ENCODE measurements around the gene MTURN. TPM values are rescaled to one million over a fixed set of nuclear protein-coding genes. Genes with fewer than 3 reads are reported as not detected.

MTURN gene
- total RNA-seq, 1 experiment from 2014 or later, result 1.1 TPM

DNA sequence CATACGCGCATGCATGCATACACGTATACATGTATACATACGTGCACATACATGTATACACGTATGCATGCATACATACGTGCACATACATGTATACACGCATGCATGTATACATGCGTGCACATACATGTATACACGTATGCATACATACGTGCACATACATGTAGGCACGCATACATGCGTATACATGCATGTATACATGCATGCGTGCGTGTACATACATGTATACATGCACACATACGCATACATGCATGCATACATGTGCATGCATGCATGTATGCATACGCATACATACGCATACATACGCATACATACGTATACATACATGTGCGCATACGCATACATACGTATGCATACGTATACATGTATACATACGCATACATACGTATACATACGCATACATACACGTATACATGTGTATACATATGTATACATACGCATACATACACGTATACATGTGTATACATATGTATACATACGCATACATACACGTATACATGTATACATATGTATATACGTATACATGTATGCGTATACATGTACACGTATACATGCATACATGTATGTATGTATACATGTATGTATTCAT lies 19.0 kb upstream of the MTURN start:
- DNase-seq, result no peak

DNA sequence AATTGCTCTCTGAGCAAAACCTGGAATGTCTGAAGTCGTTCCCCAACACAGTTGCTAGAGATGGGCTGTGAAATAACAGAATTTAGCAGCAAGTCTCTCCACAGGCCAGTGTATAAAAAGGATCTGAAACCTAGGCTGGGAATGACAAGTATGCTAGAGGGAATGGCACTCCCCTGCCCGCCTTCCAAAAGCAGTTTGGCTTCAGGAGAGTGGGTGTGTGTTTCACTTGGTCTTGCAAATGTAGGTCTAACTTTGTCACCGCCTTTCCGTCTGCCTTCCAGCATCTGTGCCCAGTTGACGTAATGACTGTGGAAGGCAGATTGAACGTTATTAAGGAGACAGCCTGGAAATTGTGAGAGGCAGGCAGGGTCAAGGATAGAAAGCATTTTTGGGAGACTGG lies 18.0 kb upstream of the MTURN start:
- Histone ChIP-seq H3K4me3 (ENCODE audit: insufficient read depth, low read depth, low read length) (no peak overlapping the region), H3K36me3 (replicated peaks; ENCODE audit: control insufficient read depth, insufficient read depth, low read length) (no peaks in the 10 kb centered on the region), H3K27me3 (ENCODE audit: control insufficient read depth, insufficient read depth, low read length) (no peaks in the 10 kb centered on the region)
- DNase-seq, result no peak

More for the DNA sequence above, 19.0 kb upstream of the MTURN start:
- Histone ChIP-seq H3K4me3 (ENCODE audit: insufficient read depth, low read depth, low read length) (no peak overlapping the region), H3K27me3 (ENCODE audit: control insufficient read depth, insufficient read depth, low read length) (no peaks in the 10 kb centered on the region), H3K36me3 (replicated peaks; ENCODE audit: control insufficient read depth, insufficient read depth, low read length) (no peaks in the 10 kb centered on the region)

DNA sequence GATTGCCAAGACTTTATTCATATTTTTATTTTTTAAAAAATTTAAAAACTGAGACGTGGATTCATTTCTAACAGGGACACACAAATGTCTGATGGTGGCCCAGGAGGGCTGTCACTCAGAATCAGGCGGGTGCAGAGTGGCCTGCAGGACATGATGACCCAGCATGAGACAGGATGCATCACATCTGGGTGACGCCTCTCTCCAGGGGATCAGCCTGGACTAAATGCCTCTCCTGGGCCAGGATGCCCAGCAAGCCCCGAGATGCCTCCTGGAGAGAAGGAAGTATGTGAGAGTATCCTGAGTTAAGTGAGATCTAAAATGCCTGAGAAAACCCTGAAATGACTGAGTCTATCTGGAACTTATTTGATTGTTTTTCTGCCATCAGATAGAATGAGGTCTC lies 16.9 kb upstream of the MTURN start:
- H3K36me3 ChIP-seq (replicated peaks; ENCODE audit: control insufficient read depth, insufficient read depth, low read length), result no peaks in the 10 kb centered on the region
- H3K27me3 ChIP-seq (ENCODE audit: control insufficient read depth, insufficient read depth, low read length), result no peaks in the 10 kb centered on the region
- DNase-seq, result no peak
- H3K4me3 ChIP-seq (ENCODE audit: insufficient read depth, low read depth, low read length), result no peak overlapping the region

DNA sequence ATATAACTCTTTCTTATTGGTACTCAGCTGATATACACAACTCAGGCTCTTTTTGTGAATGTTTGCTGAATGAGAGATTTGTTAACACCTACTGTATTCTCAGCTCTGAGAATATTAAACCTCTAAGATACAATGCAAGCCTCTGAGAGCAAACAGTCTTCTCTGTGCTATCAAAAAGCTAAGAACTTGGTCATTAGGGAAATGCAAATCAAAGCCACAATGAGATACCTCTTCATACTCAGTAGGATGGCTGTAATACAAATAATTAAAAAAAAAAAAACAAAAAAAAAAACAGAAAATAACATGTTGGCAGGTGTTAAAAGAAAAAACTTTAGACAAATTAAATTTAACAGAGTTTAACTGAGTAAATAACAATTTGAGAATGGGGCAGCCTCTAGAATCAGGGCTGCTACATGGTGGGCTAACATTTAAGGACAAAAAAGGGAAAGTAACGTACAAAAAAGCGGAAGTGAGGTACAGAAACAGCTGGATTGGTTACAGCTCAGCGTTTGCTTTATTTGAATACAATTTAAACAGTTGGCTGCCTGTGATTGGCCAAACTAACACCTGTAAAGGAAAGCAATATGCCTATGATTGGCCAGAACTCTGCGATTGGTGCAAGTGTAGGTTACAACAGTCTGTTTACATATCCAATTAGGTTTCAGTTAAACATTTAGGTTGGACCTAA lies 14.8 kb upstream of the MTURN start:
- H3K4me3 ChIP-seq (ENCODE audit: insufficient read depth, low read depth, low read length), result no peak overlapping the region
- H3K27me3 ChIP-seq (ENCODE audit: control insufficient read depth, insufficient read depth, low read length), result no peaks in the 10 kb centered on the region
- DNase-seq, result no peak
- H3K36me3 ChIP-seq (replicated peaks; ENCODE audit: control insufficient read depth, insufficient read depth, low read length), result no peaks in the 10 kb centered on the region

DNA sequence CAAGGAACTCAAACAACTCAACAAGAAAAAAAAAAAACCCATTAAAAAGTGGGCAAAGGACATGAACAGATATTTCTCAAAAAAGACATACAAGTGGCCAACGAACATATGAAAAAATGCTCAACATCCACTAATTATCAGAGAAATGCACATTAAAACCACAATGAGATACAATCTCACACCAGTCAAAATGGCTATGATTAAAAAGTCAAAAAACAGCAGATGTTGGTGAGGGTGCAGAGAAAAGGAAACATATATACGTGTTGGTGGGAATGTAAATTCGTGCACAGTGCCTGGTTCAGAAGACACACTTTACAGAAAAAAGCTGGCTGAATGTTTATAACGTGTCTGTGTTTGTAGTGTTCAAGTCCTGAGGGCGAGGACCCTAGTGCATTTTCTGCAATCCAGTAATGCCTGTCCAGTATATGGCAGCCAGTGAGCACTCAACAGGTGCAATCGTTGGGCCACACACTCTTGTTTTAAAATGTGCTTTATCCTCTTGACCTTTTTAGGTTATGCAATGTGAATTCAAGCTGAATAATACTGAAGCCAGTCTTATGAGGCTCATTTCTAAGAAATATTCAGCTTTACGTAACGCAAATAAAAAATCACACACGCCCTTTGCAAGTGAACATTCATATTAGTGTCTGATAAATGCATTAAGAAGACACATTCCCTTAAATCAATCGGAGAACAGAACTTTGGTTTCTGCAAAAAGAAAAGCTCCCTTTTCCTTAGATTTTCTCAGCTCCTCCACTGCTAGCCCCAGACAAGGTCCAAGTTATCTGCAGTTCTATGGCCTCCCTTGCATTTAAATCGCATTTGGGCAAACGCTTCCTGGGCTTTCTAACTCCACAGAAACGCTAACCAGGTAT lies 813 bp upstream of the MTURN start:
- Histone ChIP-seq H3K4me3 (ENCODE audit: insufficient read depth, low read depth, low read length) (peak overlapping the region; percentile 73), H3K36me3 (replicated peaks; ENCODE audit: control insufficient read depth, insufficient read depth, low read length) (no peaks in the 10 kb centered on the region)
- no peak for DNase-seq

DNA sequence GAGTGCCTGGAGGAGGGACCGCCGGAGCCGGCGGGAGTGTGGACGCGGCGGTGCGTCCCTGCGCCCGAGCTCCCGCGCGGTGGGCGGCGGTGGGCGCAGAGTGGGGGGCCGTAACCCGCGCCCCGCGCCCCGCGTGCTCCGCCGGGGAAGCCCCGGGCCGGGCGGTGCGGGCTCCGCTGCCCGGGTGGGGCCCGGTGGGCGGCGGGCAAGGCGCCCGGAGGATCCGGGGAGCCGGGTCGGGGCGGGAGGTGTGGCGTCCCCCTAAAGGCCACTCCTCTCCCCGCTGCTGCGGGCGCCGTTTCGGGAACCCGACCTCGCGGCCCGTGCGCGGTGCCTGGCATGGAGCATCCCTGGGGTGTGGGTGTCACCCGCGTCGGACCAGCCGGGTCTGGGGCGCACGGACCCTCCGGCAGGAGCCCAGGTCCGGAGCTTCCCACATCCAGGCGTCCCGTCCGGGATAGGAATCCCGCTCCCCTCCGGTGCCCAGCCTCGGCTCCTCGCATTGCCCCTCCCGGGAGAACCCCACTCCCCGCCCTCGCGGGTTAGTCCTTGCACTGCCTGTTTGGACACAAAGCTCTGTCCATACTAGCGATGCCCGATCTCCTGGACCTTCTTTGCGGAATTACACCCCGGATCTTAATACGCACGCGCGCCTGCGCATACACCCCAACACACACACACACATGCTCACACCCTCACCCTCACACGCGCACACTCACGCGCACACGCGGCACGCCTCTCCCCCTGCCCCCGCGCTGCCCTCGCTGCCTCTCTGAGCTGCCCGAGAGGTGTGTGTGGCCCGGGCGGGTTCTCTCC lies 723 bp downstream of the MTURN start:
- peaks cover 27% of the 10 kb centered on the region for H3K27me3 ChIP-seq (ENCODE audit: control insufficient read depth, insufficient read depth, low read length)
- peak; percentile 82 for DNase-seq
- no peaks in the 10 kb centered on the region for H3K36me3 ChIP-seq (replicated peaks; ENCODE audit: control insufficient read depth, insufficient read depth, low read length)

More for the DNA sequence above, 813 bp upstream of the MTURN start:
- H3K27me3 ChIP-seq (ENCODE audit: control insufficient read depth, insufficient read depth, low read length), result peaks cover 27% of the 10 kb centered on the region

DNA sequence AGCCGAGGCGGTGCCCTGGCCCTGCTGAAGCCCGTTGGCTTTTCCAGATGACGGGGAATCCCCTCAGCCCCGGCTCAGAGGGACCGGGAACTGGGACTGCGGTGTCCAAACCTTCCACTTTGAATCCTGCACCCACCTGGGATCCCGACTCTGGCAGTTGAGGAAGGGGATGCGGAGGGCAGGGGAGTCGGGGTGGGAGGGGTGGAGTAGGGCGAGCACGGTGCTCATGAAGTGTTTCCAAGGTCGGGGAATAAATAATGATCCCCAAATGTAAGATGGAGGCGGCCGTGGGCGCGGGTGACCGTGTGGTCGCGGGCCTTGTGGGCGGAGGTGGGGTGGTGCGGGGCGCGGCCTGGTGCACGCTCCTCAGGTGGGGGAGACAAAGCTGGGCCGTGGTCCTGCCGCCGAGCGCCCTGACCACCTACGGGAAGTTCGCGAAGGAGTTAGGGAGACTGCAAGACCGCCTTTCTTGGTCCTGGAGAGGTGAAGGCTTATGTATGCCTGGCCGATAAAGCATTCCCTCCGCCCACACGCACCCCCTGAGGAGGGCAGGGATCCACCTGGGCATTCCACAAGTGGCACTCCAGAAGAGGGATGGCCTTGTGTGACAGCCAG lies 1.4 kb downstream of the MTURN start:
- Histone ChIP-seq H3K4me3 (ENCODE audit: insufficient read depth, low read depth, low read length) (peak overlapping the region; percentile 73), H3K27me3 (ENCODE audit: control insufficient read depth, insufficient read depth, low read length) (peaks cover 27% of the 10 kb centered on the region), H3K36me3 (replicated peaks; ENCODE audit: control insufficient read depth, insufficient read depth, low read length) (no peaks in the 10 kb centered on the region)
- peak; percentile 83 for DNase-seq

More for the DNA sequence above, 723 bp downstream of the MTURN start:
- H3K4me3 ChIP-seq (ENCODE audit: insufficient read depth, low read depth, low read length), result peak overlapping the region; percentile 73

DNA sequence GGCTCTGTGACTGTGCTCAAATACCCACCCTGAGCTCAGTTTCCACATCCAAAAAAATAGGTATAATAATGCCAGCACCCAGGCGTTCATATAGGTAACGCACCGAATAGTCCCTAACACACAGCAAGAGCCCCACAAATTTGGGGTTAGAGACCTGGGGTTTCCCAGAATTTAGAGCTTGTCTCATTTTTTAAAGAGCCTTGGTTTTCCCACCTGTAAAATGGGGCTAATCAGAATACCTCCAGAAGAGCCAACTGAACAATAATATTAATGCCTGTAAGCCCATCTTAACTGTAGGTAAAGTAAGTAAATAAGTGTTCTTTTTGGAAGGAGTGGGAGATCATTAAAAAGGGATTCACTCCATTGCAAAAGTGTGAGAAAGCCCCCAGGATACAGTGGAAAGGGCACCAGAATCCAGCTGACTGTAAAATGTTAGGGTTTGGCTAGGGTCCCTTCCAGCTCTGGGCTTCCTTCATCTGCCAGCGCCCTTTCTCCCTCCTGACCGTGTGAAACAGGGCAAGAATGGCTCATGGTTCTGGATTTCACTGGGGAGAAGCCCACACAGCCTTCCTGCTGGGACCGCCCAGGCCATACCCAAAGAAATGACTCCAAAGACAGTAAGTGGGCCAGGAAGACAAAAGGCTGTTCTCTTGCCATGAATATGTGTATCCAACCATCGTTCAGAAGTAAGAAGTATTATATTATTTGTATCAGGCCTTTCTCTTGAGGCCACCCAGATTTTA lies 2.1 kb downstream of the MTURN start:
- Histone ChIP-seq H3K27me3 (ENCODE audit: control insufficient read depth, insufficient read depth, low read length) (peaks cover 27% of the 10 kb centered on the region), H3K4me3 (ENCODE audit: insufficient read depth, low read depth, low read length) (no peak overlapping the region; the same call in 1 of the 2 replicates), H3K36me3 (replicated peaks; ENCODE audit: control insufficient read depth, insufficient read depth, low read length) (no peaks in the 10 kb centered on the region)
- no peak for DNase-seq

DNA sequence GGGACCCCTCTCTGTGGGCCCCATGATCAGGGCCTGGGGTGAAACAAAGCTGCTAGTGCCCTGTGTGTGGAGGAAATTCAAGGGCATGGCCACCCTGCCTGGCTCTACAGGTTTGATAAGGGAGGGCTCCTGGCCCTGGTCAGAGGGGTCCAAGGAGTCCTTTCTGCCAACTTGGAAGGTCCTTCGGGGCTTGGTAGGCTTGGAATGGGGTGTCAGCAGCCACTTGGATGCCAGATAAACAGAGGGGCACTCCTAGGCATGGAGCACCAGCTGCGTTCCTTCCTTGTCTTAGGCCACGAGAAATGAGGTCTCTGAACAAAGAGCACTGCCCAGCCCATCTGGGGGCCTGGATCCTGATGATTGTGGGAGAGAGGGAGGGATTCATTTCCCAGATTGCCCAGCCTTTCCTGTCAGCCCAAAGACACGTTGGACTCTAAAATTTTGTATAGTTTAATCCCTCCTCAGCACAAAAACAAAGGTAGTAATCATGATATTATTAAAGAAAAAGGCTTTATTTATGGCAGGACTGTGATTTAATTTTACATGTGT lies 5.1 kb downstream of the MTURN start:
- H3K27me3 ChIP-seq (ENCODE audit: control insufficient read depth, insufficient read depth, low read length), result peaks cover 23% of the 10 kb centered on the region
- no peaks in the 10 kb centered on the region for H3K36me3 ChIP-seq (replicated peaks; ENCODE audit: control insufficient read depth, insufficient read depth, low read length)
- H3K4me3 ChIP-seq (ENCODE audit: insufficient read depth, low read depth, low read length), result no peak overlapping the region
- no peak for DNase-seq

DNA sequence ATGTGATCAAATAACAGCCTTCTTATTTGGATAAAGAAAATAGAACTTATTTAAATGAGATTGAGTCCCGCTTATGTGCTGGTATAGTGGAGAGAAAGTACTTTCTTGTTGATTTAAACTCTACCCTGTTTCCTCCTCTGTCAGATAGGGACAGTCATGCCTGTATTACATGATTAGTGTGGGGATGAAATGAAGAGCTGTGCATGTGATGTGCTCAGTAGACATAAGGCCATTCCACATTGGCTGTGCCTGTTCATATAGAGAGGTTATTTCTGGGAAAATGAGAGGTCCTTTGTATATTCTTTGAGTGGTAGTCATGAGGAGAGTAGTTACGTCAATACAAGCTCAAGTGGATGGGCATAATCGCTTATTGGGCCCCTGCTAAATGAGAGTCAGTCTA lies 5.7 kb downstream of the MTURN start:
- Histone ChIP-seq H3K27me3 (ENCODE audit: control insufficient read depth, insufficient read depth, low read length) (peaks cover 22% of the 10 kb centered on the region), H3K36me3 (replicated peaks; ENCODE audit: control insufficient read depth, insufficient read depth, low read length) (no peaks in the 10 kb centered on the region), H3K4me3 (ENCODE audit: insufficient read depth, low read depth, low read length) (no peak overlapping the region)
- DNase-seq, result no peak

DNA sequence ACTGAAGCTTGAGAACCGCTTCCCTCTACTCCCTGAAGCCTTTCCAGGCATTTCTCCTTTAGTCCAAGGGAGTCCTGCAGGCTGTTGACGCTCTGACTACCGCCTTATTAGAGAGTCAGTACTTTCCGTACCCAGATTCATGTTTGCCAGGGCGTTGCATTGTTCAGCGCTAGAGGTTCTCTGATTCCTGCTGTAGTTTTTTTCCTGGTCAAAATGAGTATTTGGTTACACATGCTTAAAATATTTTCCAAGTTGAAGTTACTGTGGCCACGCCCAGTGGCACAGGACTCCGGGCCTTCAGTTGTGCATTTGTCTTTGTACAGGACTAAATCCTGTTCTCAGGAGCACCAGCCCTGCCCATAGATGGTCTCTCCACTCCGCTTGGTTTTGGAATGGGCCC lies 7.9 kb downstream of the MTURN start:
- Histone ChIP-seq H3K4me3 (ENCODE audit: insufficient read depth, low read depth, low read length) (no peak overlapping the region), H3K36me3 (replicated peaks; ENCODE audit: control insufficient read depth, insufficient read depth, low read length) (no peaks in the 10 kb centered on the region), H3K27me3 (ENCODE audit: control insufficient read depth, insufficient read depth, low read length) (peaks cover 2% of the 10 kb centered on the region; the same call in 1 of the 2 replicates)
- DNase-seq, result no peak

DNA sequence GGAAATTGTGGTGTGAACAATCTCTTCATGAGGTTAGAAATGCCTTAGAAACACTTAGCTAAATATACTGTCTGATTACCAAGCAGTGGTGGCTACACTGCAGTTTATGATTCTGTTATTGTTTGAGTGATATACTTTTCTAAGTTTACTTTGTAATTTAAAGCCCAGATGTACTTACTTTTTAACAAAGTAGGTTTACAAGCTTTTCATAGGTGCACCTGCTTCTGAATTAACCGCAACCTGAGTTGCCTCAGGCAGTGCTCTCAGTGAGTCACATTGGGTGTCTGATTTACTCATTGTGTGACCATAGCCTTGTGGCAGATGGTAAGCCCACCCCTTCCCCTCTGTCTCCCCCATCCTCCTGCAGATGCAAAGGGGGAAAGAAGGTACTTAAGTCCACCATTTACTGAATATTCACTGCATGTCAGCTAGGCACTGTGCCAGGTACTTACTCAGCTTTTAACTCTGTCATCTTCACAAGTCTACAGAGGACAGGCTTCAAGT lies 9.0 kb downstream of the MTURN start:
- DNase-seq, result no peak

More for the DNA sequence above, 9.0 kb downstream of the MTURN start:
- no peaks in the 10 kb centered on the region for H3K36me3 ChIP-seq (replicated peaks; ENCODE audit: control insufficient read depth, insufficient read depth, low read length)
- H3K27me3 ChIP-seq (ENCODE audit: control insufficient read depth, insufficient read depth, low read length), result no peaks in the 10 kb centered on the region; the same call in 1 of the 2 replicates
- no peak overlapping the region for H3K4me3 ChIP-seq (ENCODE audit: insufficient read depth, low read depth, low read length)
